Measurements from ENCODE around the gene RALGAPB.

The RALGAPB gene

DNA sequence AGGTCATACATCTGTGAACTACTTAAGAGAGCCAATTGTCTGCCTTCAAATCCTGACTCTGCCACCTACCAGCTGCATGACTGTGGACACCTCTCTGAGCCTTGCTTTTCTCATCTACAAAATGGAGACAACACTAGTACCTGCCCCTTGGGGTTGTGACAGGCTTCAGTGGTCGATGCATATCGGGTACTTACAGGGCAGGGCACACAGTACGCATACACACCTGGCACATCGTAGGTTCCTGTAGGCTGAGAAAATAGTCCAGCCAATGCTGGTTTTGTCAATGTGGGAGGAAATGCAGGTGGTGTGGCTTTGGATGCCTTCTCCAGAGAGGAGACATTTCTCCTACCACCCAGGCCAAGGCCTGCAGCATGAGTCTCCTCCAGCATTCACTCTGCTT is 110.7 kb downstream of the RALGAPB start:
- TF ChIP-seq, protein P1, sequence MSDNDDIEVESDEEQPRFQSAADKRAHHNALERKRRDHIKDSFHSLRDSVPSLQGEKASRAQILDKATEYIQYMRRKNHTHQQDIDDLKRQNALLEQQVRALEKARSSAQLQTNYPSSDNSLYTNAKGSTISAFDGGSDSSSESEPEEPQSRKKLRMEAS (IDR thresholded peaks at IDR 0.05): no peak
- TF ChIP-seq CREB1 (IDR thresholded peaks at IDR 0.05; ENCODE audit: low read depth): no peak
- no peak for TF ChIP-seq TAF1 (IDR thresholded peaks at IDR 0.05; ENCODE audit: low read depth)
- no peak for TF ChIP-seq ZBTB7A (IDR thresholded peaks at IDR 0.05; ENCODE audit: low read depth)
- no peak for TF ChIP-seq YY1 (IDR thresholded peaks at IDR 0.05; ENCODE audit: low read depth)
- TF ChIP-seq EGR1 (IDR thresholded peaks at IDR 0.05): no peak
- TF ChIP-seq, protein P2, sequence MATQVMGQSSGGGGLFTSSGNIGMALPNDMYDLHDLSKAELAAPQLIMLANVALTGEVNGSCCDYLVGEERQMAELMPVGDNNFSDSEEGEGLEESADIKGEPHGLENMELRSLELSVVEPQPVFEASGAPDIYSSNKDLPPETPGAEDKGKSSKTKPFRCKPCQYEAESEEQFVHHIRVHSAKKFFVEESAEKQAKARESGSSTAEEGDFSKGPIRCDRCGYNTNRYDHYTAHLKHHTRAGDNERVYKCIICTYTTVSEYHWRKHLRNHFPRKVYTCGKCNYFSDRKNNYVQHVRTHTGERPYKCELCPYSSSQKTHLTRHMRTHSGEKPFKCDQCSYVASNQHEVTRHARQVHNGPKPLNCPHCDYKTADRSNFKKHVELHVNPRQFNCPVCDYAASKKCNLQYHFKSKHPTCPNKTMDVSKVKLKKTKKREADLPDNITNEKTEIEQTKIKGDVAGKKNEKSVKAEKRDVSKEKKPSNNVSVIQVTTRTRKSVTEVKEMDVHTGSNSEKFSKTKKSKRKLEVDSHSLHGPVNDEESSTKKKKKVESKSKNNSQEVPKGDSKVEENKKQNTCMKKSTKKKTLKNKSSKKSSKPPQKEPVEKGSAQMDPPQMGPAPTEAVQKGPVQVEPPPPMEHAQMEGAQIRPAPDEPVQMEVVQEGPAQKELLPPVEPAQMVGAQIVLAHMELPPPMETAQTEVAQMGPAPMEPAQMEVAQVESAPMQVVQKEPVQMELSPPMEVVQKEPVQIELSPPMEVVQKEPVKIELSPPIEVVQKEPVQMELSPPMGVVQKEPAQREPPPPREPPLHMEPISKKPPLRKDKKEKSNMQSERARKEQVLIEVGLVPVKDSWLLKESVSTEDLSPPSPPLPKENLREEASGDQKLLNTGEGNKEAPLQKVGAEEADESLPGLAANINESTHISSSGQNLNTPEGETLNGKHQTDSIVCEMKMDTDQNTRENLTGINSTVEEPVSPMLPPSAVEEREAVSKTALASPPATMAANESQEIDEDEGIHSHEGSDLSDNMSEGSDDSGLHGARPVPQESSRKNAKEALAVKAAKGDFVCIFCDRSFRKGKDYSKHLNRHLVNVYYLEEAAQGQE (IDR thresholded peaks at IDR 0.05; ENCODE audit: low read depth): no peak
- TF ChIP-seq FOXM1 (IDR thresholded peaks at IDR 0.05; ENCODE audit: borderline replicate concordance, low read depth): no peak
- no peak for TF ChIP-seq TCF12 (IDR thresholded peaks at IDR 0.05; ENCODE audit: low read depth)

DNA sequence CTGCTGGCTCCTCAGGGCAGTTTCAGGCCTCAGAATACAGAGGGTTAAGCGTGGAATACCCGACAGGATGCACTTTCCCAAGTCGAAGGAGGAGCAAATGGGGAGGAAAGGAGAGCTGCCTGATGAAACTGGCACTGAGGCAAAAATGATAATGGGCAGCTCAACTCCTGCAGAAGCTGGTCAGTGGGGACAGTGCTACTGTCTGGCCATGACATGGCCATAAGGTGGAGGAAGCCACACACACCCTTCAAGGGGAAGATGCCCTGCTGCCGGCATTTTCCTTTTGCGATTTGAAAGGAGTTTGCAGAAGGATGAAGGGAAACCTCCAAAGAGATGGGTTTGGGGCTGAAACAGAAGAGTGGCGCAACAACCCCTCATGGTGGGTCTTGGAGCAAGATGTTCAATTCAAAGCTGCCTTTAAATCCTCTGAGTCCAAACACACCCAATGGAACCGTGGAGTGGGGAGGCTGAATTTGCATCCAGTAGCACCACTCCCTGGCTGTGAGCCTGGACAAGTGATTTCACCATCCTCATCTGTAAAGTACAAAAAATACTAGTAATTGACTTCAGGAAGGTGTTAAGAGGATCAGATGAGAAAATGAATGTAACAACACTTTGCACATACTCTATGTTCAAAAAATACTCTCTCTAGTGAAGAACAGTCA is 111.6 kb downstream of the RALGAPB start:
- TF ChIP-seq, protein P2 (IDR thresholded peaks at IDR 0.05; ENCODE audit: low read depth): no peak
- TF ChIP-seq ZBTB7A (IDR thresholded peaks at IDR 0.05; ENCODE audit: low read depth) (no peak), CEBPB (IDR thresholded peaks at IDR 0.05) (no peak), NFIC (IDR thresholded peaks at IDR 0.05) (no peak), EGR1 (IDR thresholded peaks at IDR 0.05) (no peak), RAD21 (IDR thresholded peaks at IDR 0.05; ENCODE audit: low read depth) (no peak)

DNA sequence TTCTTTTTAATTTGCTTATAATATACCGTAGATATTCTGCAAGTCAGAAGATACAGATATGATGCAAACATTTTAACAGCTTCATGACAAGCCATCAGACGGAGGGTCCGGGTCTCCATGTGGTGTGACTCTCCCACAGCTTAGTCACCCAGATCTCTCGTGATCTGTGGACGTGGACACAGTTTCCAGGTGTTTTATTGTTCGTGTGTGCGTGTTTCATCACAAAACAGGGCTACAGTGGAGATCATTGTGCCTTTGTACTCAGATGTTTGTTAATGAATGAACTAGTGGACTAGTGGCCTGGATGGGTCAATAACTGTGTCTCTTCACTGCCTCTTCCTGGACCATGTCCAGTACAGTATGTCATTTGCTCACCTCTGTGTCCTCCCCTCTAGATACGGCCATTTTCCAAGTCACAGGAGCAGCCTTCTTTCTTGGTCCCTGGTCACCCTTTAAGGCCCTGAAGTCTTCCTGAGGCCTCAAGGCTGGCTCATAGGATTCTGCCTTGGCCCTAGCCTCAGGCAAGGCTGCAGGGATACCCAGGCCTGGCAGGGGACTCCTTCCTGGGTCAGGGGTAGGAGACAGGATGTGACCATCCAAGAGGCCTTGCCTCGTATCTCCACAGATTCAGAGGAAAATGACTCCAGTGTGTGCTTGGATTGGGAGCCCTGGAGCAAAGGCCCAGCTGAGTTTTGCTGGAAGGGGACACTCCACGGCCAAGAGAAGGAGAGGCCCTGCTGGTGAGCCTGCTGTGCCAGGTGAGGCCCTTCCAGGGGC is 112.9 kb downstream of the RALGAPB start:
- no peak for TF ChIP-seq RAD21 (IDR thresholded peaks at IDR 0.05; ENCODE audit: low read depth)
- no peak for TF ChIP-seq TCF12 (IDR thresholded peaks at IDR 0.05; ENCODE audit: low read depth)
- no peak for TF ChIP-seq YY1 (IDR thresholded peaks at IDR 0.05; ENCODE audit: low read depth)
- TF ChIP-seq EGR1 (IDR thresholded peaks at IDR 0.05): no peak
- no peak for TF ChIP-seq TAF1 (IDR thresholded peaks at IDR 0.05; ENCODE audit: low read depth)
- no peak for TF ChIP-seq EP300 (IDR thresholded peaks at IDR 0.05; ENCODE audit: borderline replicate concordance)
- TF ChIP-seq, protein P3, sequence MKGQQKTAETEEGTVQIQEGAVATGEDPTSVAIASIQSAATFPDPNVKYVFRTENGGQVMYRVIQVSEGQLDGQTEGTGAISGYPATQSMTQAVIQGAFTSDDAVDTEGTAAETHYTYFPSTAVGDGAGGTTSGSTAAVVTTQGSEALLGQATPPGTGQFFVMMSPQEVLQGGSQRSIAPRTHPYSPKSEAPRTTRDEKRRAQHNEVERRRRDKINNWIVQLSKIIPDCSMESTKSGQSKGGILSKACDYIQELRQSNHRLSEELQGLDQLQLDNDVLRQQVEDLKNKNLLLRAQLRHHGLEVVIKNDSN (IDR thresholded peaks at IDR 0.05): no peak
- TF ChIP-seq, protein P1 (IDR thresholded peaks at IDR 0.05): no peak
- TF ChIP-seq CEBPB (IDR thresholded peaks at IDR 0.05): no peak
- TF ChIP-seq NFIC (IDR thresholded peaks at IDR 0.05): no peak
- TF ChIP-seq TEAD4 (IDR thresholded peaks at IDR 0.05): no peak
- TF ChIP-seq, protein P2 (IDR thresholded peaks at IDR 0.05; ENCODE audit: low read depth): no peak
- TF ChIP-seq ZBTB7A (IDR thresholded peaks at IDR 0.05; ENCODE audit: low read depth): no peak
- no peak for TF ChIP-seq FOXM1 (IDR thresholded peaks at IDR 0.05; ENCODE audit: borderline replicate concordance, low read depth)
- TF ChIP-seq CREB1 (IDR thresholded peaks at IDR 0.05; ENCODE audit: low read depth): no peak

DNA sequence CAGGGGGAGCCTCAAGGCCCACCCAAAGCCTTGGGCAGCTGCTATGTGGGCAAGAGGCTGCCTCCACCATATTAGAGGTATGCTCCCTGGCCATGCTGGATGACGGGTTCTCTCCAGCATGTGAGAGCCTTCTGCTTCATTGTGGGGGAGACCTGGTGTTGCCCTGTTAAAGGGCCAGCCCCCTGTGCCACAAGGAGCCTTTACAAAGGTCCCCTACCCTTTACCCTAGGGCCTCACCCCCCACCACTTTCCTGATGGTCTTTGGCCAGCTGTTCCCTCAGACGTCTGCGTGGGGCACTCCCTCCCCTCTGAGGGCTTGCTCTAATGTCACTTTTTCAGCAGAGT is 113.5 kb downstream of the RALGAPB start:
- TF ChIP-seq YY1 (IDR thresholded peaks at IDR 0.05; ENCODE audit: low read depth) (no peak), FOXM1 (IDR thresholded peaks at IDR 0.05; ENCODE audit: borderline replicate concordance, low read depth) (no peak), RAD21 (IDR thresholded peaks at IDR 0.05; ENCODE audit: low read depth) (no peak), TAF1 (IDR thresholded peaks at IDR 0.05; ENCODE audit: low read depth) (no peak), CREB1 (IDR thresholded peaks at IDR 0.05; ENCODE audit: low read depth) (no peak), TCF12 (IDR thresholded peaks at IDR 0.05; ENCODE audit: low read depth) (no peak), EP300 (IDR thresholded peaks at IDR 0.05; ENCODE audit: borderline replicate concordance) (no peak)

All from Ishikawa (cell line).